NT2/D1 (cell line): ENCODE results near the gene ATXN10.

Experiments used
- DNase-seq: peaks from one replicate; pipeline ENCODE4 v3.0.0-alpha.2; 2011; ENCODE audit warnings: low read depth, low spot score
- H3K27me3 ChIP-seq: 2 replicates; pipeline ENCODE4 v1.6.0; 2011; ENCODE audit warnings: mild to moderate bottlenecking; ENCODE audit not compliant: insufficient read length, insufficient read depth
- H3K36me3 ChIP-seq: 2 replicates; pipeline ENCODE4 v1.6.1; 2011; ENCODE audit warnings: mild to moderate bottlenecking, low read length, mixed read lengths; ENCODE audit not compliant: insufficient read depth, insufficient read length
- H3K4me1 ChIP-seq: 2 replicates; pipeline ENCODE4 v1.5.1; 2011; ENCODE audit not compliant: insufficient read depth, insufficient read length
- H3K4me3 ChIP-seq: 2 replicates; pipeline ENCODE4 v1.5.1; 2011; ENCODE audit warnings: low read depth; ENCODE audit not compliant: insufficient read length
- H3K9ac ChIP-seq: 2 replicates; pipeline ENCODE4 v1.6.0; 2011; ENCODE audit warnings: low read depth; ENCODE audit not compliant: insufficient read length
- H3K9me3 ChIP-seq: 2 replicates; pipeline ENCODE4 v1.5.1; 2011; ENCODE audit warnings: mild to moderate bottlenecking, low read length; ENCODE audit not compliant: insufficient read depth
- SUZ12 ChIP-seq: IDR thresholded peaks from 2 replicates; pipeline ENCODE4 v1.6.1; 2011; ENCODE audit not compliant: insufficient read length, insufficient read depth; ENCODE audit errors: extremely low read depth
- YY1 ChIP-seq: IDR thresholded peaks from 2 replicates; pipeline ENCODE4 v1.6.1; 2011; ENCODE audit not compliant: insufficient read length, insufficient read depth
- ZNF274 ChIP-seq: IDR thresholded peaks from 2 replicates; pipeline ENCODE4 v1.6.1; 2011; ENCODE audit warnings: mild to moderate bottlenecking, low read depth, low read length

The ATXN10 gene

DNA sequence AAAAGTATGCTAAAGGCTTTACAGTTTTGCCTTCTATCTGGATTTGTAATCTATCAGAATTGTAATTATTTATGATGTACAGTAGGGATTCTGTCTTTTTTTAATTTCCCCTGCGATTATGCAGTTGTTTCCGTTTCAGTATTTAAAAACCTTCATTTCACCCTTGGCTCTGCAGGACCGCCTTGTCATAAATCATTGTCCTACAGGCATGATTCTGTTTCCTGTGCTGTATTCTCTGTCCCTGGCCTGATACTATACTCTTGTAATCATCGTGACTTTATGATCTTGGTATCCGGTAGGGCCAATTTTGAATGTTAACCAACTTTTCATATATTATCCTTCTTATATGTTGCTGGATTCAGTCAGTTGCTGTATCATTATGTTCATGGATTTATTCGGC lies 151.7 kb downstream of the ATXN10 start:
- H3K27me3 ChIP-seq: no peaks in the 10 kb centered on the region
- no peak overlapping the region for H3K4me3 ChIP-seq
- no peak for DNase-seq
- H3K9me3 ChIP-seq: no peaks in the 10 kb centered on the region
- H3K36me3 ChIP-seq: no peaks in the 10 kb centered on the region
- peaks cover 4% of the 10 kb centered on the region for H3K4me1 ChIP-seq
- TF ChIP-seq ZNF274 (no peak), YY1 (no peak), SUZ12 (no peak)
- no peak overlapping the region for H3K9ac ChIP-seq

DNA sequence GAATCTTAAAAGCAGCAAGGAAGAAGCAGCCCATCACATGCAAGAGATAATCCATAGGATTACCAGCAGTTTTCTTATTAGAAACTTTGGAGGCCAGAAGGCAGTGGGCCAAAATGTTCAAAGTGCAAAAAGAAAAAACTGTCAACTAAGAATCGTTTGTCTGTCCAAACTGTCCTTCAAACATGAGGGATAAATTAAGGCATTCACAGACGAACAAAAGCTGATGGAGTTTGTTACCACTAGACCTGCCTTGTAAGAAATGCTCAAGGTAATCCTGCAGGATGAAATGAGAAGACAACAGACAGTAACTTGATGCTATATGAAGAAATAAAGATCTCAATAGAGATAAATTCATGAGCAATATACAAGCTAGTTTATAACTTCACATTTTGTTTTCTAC lies 154.9 kb downstream of the ATXN10 start:
- TF ChIP-seq ZNF274 (no peak), YY1 (no peak), SUZ12 (no peak)
- no peaks in the 10 kb centered on the region for H3K36me3 ChIP-seq
- DNase-seq: no peak
- H3K27me3 ChIP-seq: no peaks in the 10 kb centered on the region
- no peaks in the 10 kb centered on the region for H3K4me1 ChIP-seq
- H3K4me3 ChIP-seq: no peak overlapping the region
- H3K9me3 ChIP-seq: no peaks in the 10 kb centered on the region
- no peak overlapping the region for H3K9ac ChIP-seq

DNA sequence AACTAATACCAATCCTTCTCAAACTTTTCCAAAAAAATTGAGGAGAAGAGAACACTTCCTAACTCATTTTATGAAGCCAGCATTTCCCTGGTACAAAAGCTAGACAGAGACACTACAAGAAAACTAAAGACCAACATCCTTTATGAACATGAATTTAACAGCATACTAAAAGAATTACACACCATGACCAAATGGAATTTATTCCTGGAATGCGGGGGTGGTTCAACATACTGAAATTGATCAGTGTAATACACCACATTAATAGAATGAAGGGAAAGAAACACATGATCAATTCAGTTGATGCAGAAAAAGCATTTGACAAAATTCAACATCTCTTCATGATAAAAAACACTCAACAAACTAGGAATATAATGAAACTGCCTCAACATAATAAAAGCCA lies 157.2 kb downstream of the ATXN10 start:
- no peaks in the 10 kb centered on the region for H3K36me3 ChIP-seq
- TF ChIP-seq SUZ12: no peak
- no peak for TF ChIP-seq YY1
- no peak for TF ChIP-seq ZNF274
- H3K4me3 ChIP-seq: no peak overlapping the region
- peaks cover 2% of the 10 kb centered on the region for H3K4me1 ChIP-seq
- no peaks in the 10 kb centered on the region for H3K27me3 ChIP-seq
- no peaks in the 10 kb centered on the region for H3K9me3 ChIP-seq
- H3K9ac ChIP-seq: no peak overlapping the region
- no peak for DNase-seq

- no peak for TF ChIP-seq YY1
- TF ChIP-seq ZNF274: no peak
- TF ChIP-seq SUZ12: no peak
- peaks cover 2% of the 10 kb centered on the region for H3K36me3 ChIP-seq
- H3K27me3 ChIP-seq: no peaks in the 10 kb centered on the region
- H3K9me3 ChIP-seq: no peaks in the 10 kb centered on the region
- no peak overlapping the region for H3K4me3 ChIP-seq
- H3K9ac ChIP-seq: no peak overlapping the region
- H3K4me1 ChIP-seq: peaks cover 2% of the 10 kb centered on the region
- DNase-seq: no peak
These were observed 159.1 kb downstream of the ATXN10 start for GRCh38 chr22:45830531-45831245.

DNA sequence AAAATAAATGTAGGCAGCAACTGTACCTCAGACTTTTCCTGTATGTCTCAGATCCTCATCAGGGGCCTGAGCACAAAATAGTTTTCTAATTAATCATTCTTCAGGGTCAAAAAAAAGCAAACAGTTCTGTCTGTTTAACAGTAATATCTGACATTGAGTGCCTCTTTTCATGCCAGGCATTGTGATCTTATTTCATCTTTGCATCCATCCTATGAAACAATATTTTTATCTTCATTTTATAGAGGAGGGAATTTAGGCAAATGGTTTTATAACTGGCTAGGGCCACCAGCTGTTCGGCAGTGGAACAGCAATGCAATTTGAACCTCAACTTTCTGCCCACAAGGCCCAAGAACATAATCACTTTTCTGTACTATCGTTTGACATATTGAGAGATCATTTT lies 159.8 kb downstream of the ATXN10 start:
- Histone ChIP-seq H3K9ac (no peak overlapping the region), H3K9me3 (no peaks in the 10 kb centered on the region), H3K27me3 (no peaks in the 10 kb centered on the region), H3K36me3 (peaks cover 2% of the 10 kb centered on the region), H3K4me1 (peaks cover 2% of the 10 kb centered on the region), H3K4me3 (no peak overlapping the region)
- TF ChIP-seq ZNF274 (no peak), SUZ12 (no peak), YY1 (no peak)
- DNase-seq: no peak

DNA sequence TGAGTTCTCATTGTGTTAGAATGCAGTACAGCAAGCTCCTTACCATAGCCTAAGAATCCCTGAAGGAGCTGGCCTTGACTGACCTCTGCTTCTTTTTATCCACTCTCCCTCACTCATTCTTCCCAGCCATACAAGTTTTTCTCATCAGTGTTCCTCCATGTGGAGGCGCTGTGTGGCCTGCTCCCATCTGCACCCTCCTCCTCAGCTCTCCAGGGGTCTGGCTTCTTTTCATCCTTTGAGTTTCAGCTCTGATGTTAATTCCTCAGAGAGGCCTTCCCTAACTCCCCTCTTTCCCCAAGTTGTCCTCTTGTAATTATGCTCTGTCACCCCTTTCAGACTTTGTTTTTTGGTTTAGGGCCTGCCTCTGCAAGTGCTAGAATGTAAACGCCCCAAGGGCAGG lies 160.5 kb downstream of the ATXN10 start:
- H3K27me3 ChIP-seq: no peaks in the 10 kb centered on the region
- TF ChIP-seq ZNF274: no peak
- no peak for TF ChIP-seq SUZ12
- H3K4me1 ChIP-seq: peaks cover 2% of the 10 kb centered on the region
- peaks cover 2% of the 10 kb centered on the region for H3K36me3 ChIP-seq
- no peaks in the 10 kb centered on the region for H3K9me3 ChIP-seq
- no peak overlapping the region for H3K9ac ChIP-seq
- no peak for DNase-seq
- H3K4me3 ChIP-seq: no peak overlapping the region

DNA sequence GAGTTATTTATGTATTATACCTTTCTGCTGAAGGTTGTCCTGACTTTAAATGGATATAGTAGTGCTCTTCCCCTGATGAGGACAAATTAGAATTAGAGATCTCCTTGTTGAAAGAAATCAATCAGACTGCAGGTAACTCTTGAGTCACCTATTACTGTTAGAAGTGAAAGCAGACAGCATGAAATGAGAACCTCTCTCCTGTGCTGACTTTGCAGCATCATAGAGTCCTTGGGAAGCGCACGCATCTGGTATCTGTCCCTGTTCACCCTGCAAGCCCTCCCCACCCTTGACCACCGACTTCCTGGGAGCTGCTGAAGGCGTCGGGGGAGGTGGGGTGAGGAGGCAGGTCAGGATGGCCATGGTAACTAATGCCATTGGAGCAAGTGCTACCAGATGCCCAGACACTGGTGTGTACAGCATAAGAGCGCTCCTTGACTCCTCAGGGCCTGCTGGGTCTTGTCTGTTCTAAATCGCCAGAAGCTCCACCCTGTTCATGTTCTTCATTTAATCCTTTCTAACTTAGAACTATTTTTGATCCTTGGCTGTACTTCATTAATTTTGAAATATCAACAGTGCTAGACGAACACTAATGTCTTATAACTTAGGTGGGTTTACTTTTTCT lies 161.4 kb downstream of the ATXN10 start:
- H3K36me3 ChIP-seq: peaks cover 2% of the 10 kb centered on the region
- H3K4me1 ChIP-seq: peaks cover 2% of the 10 kb centered on the region
- no peaks in the 10 kb centered on the region for H3K9me3 ChIP-seq
- H3K27me3 ChIP-seq: no peaks in the 10 kb centered on the region
- TF ChIP-seq SUZ12 (no peak), YY1 (no peak), ZNF274 (no peak)
- no peak overlapping the region for H3K9ac ChIP-seq
- no peak for DNase-seq
- no peak overlapping the region for H3K4me3 ChIP-seq
